ENCODE data around the gene AFAP1. TPM values are rescaled to one million over a fixed set of nuclear protein-coding genes. Genes with fewer than 3 reads are reported as not detected.

The AFAP1 gene
- total RNA-seq, 4 donors from 2014 or later, result 25.1 to 56.9 (median 26.4) TPM

DNA sequence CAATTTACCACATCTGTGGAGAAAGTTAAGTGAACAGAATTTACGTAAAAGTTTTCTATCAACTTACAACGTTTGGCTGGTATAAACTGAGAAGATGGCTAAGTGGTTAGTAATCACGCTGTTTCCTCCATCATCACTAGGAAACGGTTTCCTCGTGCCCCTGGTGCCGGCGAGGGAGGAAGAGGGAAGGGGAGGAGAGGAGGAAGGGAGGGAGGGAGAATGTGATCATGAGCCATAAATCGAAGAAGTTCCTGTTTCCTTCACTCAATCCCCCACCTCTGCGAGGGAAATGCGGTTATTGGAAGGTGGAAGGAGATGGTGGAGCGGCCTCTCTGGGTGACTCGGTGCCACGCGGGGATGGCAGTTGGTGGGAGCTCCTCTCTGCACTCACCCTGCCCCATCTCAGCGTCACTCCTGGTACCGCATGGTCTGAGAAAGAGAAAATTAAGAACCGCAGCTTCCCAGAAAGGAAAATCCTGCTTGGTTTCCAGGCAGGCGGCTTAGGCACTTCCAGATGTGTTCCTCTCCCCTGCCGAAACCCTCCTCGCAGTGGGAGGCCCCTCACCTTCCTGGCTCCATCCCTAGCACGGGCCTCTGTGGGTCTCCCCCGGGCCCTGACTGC, 216.8 kb downstream of the AFAP1 start:
- intact Hi-C loops (cut with DNase I; ENCODE audit: low total_unique reads), result no loop called here
- TF ChIP-seq POLR2A (IDR thresholded peaks at IDR 0.05), result no peak
- TF ChIP-seq EP300 (IDR thresholded peaks at IDR 0.05; ENCODE audit: low read depth), result no peak
- TF ChIP-seq CTCF (IDR thresholded peaks at IDR 0.05), result no peak
- TF ChIP-seq POLR2AphosphoS5 (IDR thresholded peaks at IDR 0.05), result no peak
- Histone ChIP-seq H3K4me3 (no peak overlapping the region), H3K27ac (no peak overlapping the region), H3K27me3 (peaks cover 6% of the 10 kb centered on the region), H3K9me3 (no peaks in the 10 kb centered on the region), H3K4me1 (no peaks in the 10 kb centered on the region), H3K36me3 (no peaks in the 10 kb centered on the region)
- 37 to 61% methylated on average over 9 to 22 of the region's 22 CpGs for WGBS, 2 donors (ENCODE audit: low coverage in 1 of 2)
- no peak for DNase-seq
- in situ Hi-C loops (cut with MboI; ENCODE audit: low pct_ligation_motif_present in 1 of 4, low pct_unique_long_range_greater_than_20kb in 1 of 4, low sequenced_read_pairs in 3 of 4), result loop anchor here in 2 of 4 donors (25.0 kb wide), 1 partner anchor 536 kb away; the partner anchor contains the start of gene SORCS2 (in 2 of the 2)

GRCh38 chr4:7721984-7722551, 217.6 kb downstream of the AFAP1 start:
- intact Hi-C loops (cut with DNase I; ENCODE audit: low total_unique reads) (no loop called here), in situ Hi-C loops (cut with MboI; ENCODE audit: low pct_ligation_motif_present in 1 of 4, low pct_unique_long_range_greater_than_20kb in 1 of 4, low sequenced_read_pairs in 3 of 4) (loop anchor here in 2 of 4 donors (25.0 kb wide), 1 partner anchor 535 kb away; the partner anchor contains the start of gene SORCS2 (in 2 of the 2))
- no peaks in the 10 kb centered on the region for H3K4me1 ChIP-seq
- H3K9me3 ChIP-seq, result no peaks in the 10 kb centered on the region
- DNase-seq, result no peak
- H3K4me3 ChIP-seq, result no peak overlapping the region
- 70 to 82% methylated on average over 4 to 13 of the region's 13 CpGs for WGBS, 2 donors (ENCODE audit: low coverage in 1 of 2)
- H3K27ac ChIP-seq, result no peak overlapping the region
- H3K36me3 ChIP-seq, result no peaks in the 10 kb centered on the region
- H3K27me3 ChIP-seq, result peaks cover 6% of the 10 kb centered on the region
- TF ChIP-seq POLR2AphosphoS5 (IDR thresholded peaks at IDR 0.05) (no peak), CTCF (IDR thresholded peaks at IDR 0.05) (no peak), POLR2A (IDR thresholded peaks at IDR 0.05) (no peak), EP300 (IDR thresholded peaks at IDR 0.05; ENCODE audit: low read depth) (no peak)

DNA sequence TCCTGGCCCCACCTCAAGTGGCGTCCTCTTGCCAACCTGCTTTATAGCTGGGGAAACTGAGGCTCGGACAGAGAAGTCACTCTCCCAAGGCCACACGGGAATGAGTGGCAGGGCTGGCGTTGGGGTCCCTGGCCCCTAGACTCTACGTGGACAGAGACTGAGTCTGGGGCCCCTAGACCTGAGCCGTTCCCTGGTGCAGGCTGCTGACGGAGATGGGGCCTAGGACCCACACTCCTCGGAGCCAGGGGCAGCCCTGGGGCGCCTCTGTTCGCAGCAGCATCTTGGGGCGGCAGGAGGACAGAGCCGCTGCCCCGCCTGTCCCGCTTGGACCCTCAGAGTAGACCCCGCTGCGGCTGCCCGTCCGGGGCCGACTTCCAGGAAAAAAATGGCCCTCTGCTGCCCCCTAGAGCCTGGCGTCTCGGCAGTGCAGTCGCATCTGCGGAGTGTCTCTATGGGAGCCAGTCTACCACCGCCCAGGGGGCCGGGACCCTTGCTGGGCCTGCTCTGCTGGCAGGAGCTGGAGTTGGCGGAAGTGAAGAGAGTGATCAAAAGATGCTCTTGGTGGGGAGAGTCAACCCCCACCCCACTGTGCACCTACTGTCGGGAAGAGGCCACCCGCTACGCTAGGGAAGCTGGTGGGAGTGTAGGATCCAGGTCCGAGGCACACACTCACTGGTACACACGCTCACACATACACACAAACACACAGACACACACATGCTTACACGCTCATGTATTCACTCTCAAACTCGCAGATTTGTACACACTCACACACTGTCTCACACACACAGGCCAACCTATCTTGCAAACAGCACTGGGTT, 220.1 kb downstream of the AFAP1 start:
- intact Hi-C loops (cut with DNase I; ENCODE audit: low total_unique reads), result no loop called here
- in situ Hi-C loops (cut with MboI; ENCODE audit: low pct_ligation_motif_present in 1 of 4, low pct_unique_long_range_greater_than_20kb in 1 of 4, low sequenced_read_pairs in 3 of 4), result loop anchor here in 2 of 4 donors (25.0 kb wide), 1 partner anchor 532 kb away; the partner anchor contains the start of gene SORCS2 (in 2 of the 2)

More for the DNA sequence above, 220.1 kb downstream of the AFAP1 start:
- TF ChIP-seq CTCF (IDR thresholded peaks at IDR 0.05), result peak; percentile 65 to 82 (median 81)
- no peak for TF ChIP-seq POLR2AphosphoS5 (IDR thresholded peaks at IDR 0.05)
- no peak for TF ChIP-seq POLR2A (IDR thresholded peaks at IDR 0.05)
- H3K4me1 ChIP-seq, result no peaks in the 10 kb centered on the region
- no peak overlapping the region for H3K4me3 ChIP-seq
- peak; percentile 50 for DNase-seq
- H3K9me3 ChIP-seq, result no peaks in the 10 kb centered on the region
- no peaks in the 10 kb centered on the region for H3K36me3 ChIP-seq
- no peak overlapping the region for H3K27ac ChIP-seq
- H3K27me3 ChIP-seq, result peaks cover 6% of the 10 kb centered on the region
- WGBS, 2 donors (ENCODE audit: low coverage in 1 of 2), result 27 to 60% methylated on average over 2 to 27 of the region's 33 CpGs

All from transverse colon (tissue), 4 donors.